SK-N-SH treated with all-trans-retinoic acid at 6 μM for 48 hours (cell line): ENCODE data around the gene PPM1K.

Source experiments
- ARNTL ChIP-seq: fragments of 450-650 bp; formaldehyde crosslinking; IDR thresholded peaks from 2 replicates; pipeline ENCODE4 v1.5.0; 2020; ENCODE audit warnings: low read depth, mild to moderate bottlenecking, moderate library complexity, borderline replicate concordance
- ESRRG ChIP-seq: fragments of 250-450 bp; sonication (Bioruptor Pico); IDR thresholded peaks from 2 replicates; pipeline ENCODE4 v1.6.1; 2021; ENCODE audit warnings: mild to moderate bottlenecking
- GLIS3 ChIP-seq: fragments of 250-450 bp; sonication (Bioruptor Pico); IDR thresholded peaks from 2 replicates; pipeline ENCODE4 v1.5.0; 2020; ENCODE audit warnings: mild to moderate bottlenecking, moderate library complexity
- OSR1 ChIP-seq: fragments of 250-450 bp; sonication (Bioruptor Pico); IDR thresholded peaks from 2 replicates; pipeline ENCODE4 v1.8.0; 2022; ENCODE audit warnings: moderate library complexity, mild to moderate bottlenecking, inconsistent platforms
- POU6F1 ChIP-seq: fragments of 250-450 bp; sonication (Bioruptor Pico); IDR thresholded peaks from 2 replicates; pipeline ENCODE4 v1.8.0; 2021; ENCODE audit warnings: low read depth, mild to moderate bottlenecking, moderate library complexity, borderline replicate concordance
- TCF4 ChIP-seq: fragments of 250-450 bp; sonication (Bioruptor Pico); IDR thresholded peaks from 2 replicates; pipeline ENCODE4 v1.8.0; 2021; ENCODE audit warnings: mild to moderate bottlenecking, moderate library complexity, borderline replicate concordance
- TOX ChIP-seq: fragments of 250-450 bp; sonication (Bioruptor Pico); IDR thresholded peaks from 2 replicates; pipeline ENCODE4 v1.8.0; 2021; ENCODE audit warnings: mild to moderate bottlenecking, moderate library complexity, borderline replicate concordance
- ZFP30 ChIP-seq: fragments of 450-650 bp; formaldehyde crosslinking; IDR thresholded peaks from 2 replicates; pipeline ENCODE4 v1.5.0; 2022; ENCODE audit warnings: mild to moderate bottlenecking, moderate library complexity
- ZNF565 ChIP-seq: fragments of 450-650 bp; formaldehyde crosslinking; conservative IDR thresholded peaks from 2 replicates; pipeline ENCODE4 v1.5.0; 2020; ENCODE audit warnings: low read depth, mild to moderate bottlenecking, moderate library complexity
- TF ChIP-seq, protein P1 (sequence below): fragments of 250-450 bp; sonication (Bioruptor Pico); IDR thresholded peaks from 2 replicates; pipeline ENCODE4 v1.5.1; 2020; ENCODE audit warnings: low read depth, mild to moderate bottlenecking, moderate library complexity
- TF ChIP-seq, protein P2 (sequence below): fragments of 250-450 bp; sonication (Bioruptor Pico); IDR thresholded peaks from 2 replicates; pipeline ENCODE4 v1.8.0; 2020; ENCODE audit warnings: mild to moderate bottlenecking, moderate library complexity, borderline replicate concordance

DNA sequence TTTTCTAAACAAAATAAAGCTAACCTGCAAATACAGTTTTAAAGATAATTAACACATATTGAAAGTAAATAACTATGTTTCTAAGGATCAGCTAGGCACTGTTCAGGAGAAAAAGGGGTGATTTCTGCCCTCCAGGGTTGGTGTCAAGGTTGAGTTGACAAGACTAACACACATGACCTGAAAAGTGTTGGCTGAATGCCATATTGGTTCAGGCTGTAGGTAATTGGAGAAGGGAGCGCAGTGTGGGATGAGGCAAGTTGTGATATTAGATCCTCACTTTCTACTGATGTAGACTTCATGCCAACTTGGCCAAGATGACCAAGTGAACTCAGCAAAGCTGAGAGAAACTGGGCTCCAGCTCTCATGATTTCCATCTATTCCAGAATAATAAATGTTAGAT is 42.2 kb downstream of the PPM1K start:
- no peak for TF ChIP-seq ZFP30 (CRISPR knock-in tag)
- TF ChIP-seq ZNF565 (CRISPR knock-in tag), result no peak
- TF ChIP-seq, protein P1, sequence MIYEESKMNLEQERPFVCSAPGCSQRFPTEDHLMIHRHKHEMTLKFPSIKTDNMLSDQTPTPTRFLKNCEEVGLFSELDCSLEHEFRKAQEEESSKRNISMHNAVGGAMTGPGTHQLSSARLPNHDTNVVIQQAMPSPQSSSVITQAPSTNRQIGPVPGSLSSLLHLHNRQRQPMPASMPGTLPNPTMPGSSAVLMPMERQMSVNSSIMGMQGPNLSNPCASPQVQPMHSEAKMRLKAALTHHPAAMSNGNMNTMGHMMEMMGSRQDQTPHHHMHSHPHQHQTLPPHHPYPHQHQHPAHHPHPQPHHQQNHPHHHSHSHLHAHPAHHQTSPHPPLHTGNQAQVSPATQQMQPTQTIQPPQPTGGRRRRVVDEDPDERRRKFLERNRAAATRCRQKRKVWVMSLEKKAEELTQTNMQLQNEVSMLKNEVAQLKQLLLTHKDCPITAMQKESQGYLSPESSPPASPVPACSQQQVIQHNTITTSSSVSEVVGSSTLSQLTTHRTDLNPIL (CRISPR knock-in tag), result no peak
- TF ChIP-seq TCF4 (CRISPR knock-in tag), result no peak
- no peak for TF ChIP-seq POU6F1 (CRISPR knock-in tag)
- TF ChIP-seq GLIS3 (CRISPR knock-in tag), result no peak
- TF ChIP-seq TOX (CRISPR knock-in tag), result no peak
- TF ChIP-seq ESRRG (CRISPR knock-in tag), result no peak
- TF ChIP-seq, protein P2, sequence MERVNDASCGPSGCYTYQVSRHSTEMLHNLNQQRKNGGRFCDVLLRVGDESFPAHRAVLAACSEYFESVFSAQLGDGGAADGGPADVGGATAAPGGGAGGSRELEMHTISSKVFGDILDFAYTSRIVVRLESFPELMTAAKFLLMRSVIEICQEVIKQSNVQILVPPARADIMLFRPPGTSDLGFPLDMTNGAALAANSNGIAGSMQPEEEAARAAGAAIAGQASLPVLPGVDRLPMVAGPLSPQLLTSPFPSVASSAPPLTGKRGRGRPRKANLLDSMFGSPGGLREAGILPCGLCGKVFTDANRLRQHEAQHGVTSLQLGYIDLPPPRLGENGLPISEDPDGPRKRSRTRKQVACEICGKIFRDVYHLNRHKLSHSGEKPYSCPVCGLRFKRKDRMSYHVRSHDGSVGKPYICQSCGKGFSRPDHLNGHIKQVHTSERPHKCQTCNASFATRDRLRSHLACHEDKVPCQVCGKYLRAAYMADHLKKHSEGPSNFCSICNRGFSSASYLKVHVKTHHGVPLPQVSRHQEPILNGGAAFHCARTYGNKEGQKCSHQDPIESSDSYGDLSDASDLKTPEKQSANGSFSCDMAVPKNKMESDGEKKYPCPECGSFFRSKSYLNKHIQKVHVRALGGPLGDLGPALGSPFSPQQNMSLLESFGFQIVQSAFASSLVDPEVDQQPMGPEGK (CRISPR knock-in tag), result no peak
- TF ChIP-seq ARNTL (CRISPR knock-in tag), result no peak
- TF ChIP-seq OSR1 (CRISPR knock-in tag), result no peak
